DOHH2 (cell line): Measurements from ENCODE around the gene CAV1.

Source experiments
- H3F3A ChIP-seq: fragments of 200-600 bp; sonication (generic), shearing (Covaris generic); 2 replicates; pipeline ENCODE4 v1.6.0; 2016; ENCODE audit warnings: antibody characterized with exemption, mild to moderate bottlenecking; ENCODE audit not compliant: control insufficient read depth, insufficient read depth
- H3K27ac ChIP-seq: fragments of 200-600 bp; sonication (generic); 2 replicates; pipeline ENCODE4 v1.5.1; 2014; ENCODE audit warnings: low read depth, mild to moderate bottlenecking, low read length, moderate library complexity
- H3K27me3 ChIP-seq: fragments of 200-600 bp; sonication (generic); 2 replicates; pipeline ENCODE4 v1.6.1; 2014; ENCODE audit warnings: mild to moderate bottlenecking, low read length, mixed read lengths; ENCODE audit not compliant: control insufficient read depth
- H3K36me3 ChIP-seq: fragments of 200-600 bp; sonication (generic); 2 replicates; pipeline ENCODE4 v1.6.1; 2014; ENCODE audit warnings: mild to moderate bottlenecking, low read length, moderate library complexity, mixed read lengths; ENCODE audit not compliant: control insufficient read depth
- H3K4me1 ChIP-seq: fragments of 200-600 bp; sonication (generic); 2 replicates; pipeline ENCODE4 v1.6.1; 2014; ENCODE audit warnings: mild to moderate bottlenecking, low read length, mixed read lengths; ENCODE audit not compliant: control insufficient read depth
- H3K4me2 ChIP-seq: fragments of 200-600 bp; sonication (generic); 2 replicates; pipeline ENCODE4 v1.6.0; 2014; ENCODE audit warnings: mild to moderate bottlenecking, low read length, moderate library complexity
- H3K4me3 ChIP-seq: fragments of 200-600 bp; sonication (generic); 2 replicates; pipeline ENCODE4 v1.5.1; 2014; ENCODE audit warnings: mild to moderate bottlenecking, low read length, mixed read lengths
- H3K79me2 ChIP-seq: fragments of 200-600 bp; sonication (generic); 2 replicates; pipeline ENCODE4 v1.6.1; 2014; ENCODE audit warnings: mild to moderate bottlenecking, low read length, mixed read lengths; ENCODE audit not compliant: control insufficient read depth
- H3K9me2 ChIP-seq: fragments of 200-600 bp; sonication (generic); replicated peaks from 2 replicates; pipeline ENCODE4 v1.6.1; 2014; ENCODE audit warnings: mild to moderate bottlenecking, low read length, mixed read lengths; ENCODE audit not compliant: control insufficient read depth
- H3K9me3 ChIP-seq: fragments of 200-600 bp; sonication (generic); 2 replicates; pipeline ENCODE4 v1.6.1; 2014; ENCODE audit warnings: antibody characterized with exemption, low read length, mixed read lengths; ENCODE audit not compliant: control insufficient read depth, insufficient read depth
- H4K20me1 ChIP-seq: fragments of 200-600 bp; sonication (generic); 2 replicates; pipeline ENCODE4 v1.6.0; 2014; ENCODE audit warnings: low read depth, mild to moderate bottlenecking, antibody characterized with exemption, low read length, moderate library complexity; ENCODE audit not compliant: control insufficient read depth, insufficient read depth
- EZH2phosphoT487 ChIP-seq: fragments of 200-600 bp; sonication (generic); IDR thresholded peaks from 2 replicates; pipeline ENCODE4 v1.6.1; 2017; ENCODE audit warnings: borderline replicate concordance, mild to moderate bottlenecking, antibody characterized with exemption, low read length, moderate library complexity, mixed read lengths
- TF ChIP-seq, protein P1 (sequence below): fragments of 200-600 bp; sonication (generic); IDR thresholded peaks from one replicate; pipeline ENCODE4 v1.5.1; 2014; ENCODE audit warnings: antibody characterized with exemption, mild to moderate bottlenecking, low read depth, low read length; ENCODE audit not compliant: poor library complexity, severe bottlenecking

The CAV1 gene

DNA sequence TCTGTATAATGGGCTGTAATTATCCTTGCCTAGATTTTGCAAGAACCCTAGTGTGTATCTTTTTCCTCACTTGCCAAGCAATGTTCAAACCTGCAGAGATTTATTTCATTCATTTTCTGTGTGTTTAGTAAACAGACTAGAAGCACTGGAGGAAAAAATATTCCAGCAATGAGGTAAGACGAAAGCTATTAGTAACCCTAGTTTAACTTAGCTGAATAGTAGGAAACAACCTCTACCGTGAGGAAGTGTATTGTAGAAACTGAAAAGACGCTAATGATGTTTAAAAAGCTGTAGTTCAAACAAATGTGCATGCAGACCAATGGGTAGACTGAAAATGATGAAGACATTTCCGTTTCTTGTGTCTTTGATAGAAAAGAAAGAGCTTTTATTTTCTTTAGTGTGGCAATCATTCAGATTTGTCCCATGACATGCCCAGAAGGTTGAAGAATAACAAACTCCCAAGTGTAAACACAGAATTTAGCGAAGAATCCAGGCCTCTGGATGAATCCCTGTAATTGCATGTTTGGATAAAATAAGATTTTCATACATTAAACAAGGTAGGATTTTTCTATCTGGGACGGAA lies 20.7 kb downstream of the CAV1 start:
- H3K9me2 ChIP-seq: no peaks in the 10 kb centered on the region
- H3K4me1 ChIP-seq: no peaks in the 10 kb centered on the region
- no peaks in the 10 kb centered on the region for H3K9me3 ChIP-seq
- H3K36me3 ChIP-seq: no peaks in the 10 kb centered on the region
- no peaks in the 10 kb centered on the region for H4K20me1 ChIP-seq
- no peaks in the 10 kb centered on the region for H3K79me2 ChIP-seq
- H3K4me2 ChIP-seq: no peak overlapping the region
- no peak overlapping the region for H3K4me3 ChIP-seq
- H3K27ac ChIP-seq: no peak overlapping the region
- no peak for TF ChIP-seq EZH2phosphoT487
- TF ChIP-seq, protein P1, sequence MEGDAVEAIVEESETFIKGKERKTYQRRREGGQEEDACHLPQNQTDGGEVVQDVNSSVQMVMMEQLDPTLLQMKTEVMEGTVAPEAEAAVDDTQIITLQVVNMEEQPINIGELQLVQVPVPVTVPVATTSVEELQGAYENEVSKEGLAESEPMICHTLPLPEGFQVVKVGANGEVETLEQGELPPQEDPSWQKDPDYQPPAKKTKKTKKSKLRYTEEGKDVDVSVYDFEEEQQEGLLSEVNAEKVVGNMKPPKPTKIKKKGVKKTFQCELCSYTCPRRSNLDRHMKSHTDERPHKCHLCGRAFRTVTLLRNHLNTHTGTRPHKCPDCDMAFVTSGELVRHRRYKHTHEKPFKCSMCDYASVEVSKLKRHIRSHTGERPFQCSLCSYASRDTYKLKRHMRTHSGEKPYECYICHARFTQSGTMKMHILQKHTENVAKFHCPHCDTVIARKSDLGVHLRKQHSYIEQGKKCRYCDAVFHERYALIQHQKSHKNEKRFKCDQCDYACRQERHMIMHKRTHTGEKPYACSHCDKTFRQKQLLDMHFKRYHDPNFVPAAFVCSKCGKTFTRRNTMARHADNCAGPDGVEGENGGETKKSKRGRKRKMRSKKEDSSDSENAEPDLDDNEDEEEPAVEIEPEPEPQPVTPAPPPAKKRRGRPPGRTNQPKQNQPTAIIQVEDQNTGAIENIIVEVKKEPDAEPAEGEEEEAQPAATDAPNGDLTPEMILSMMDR: no peak
- H3F3A ChIP-seq: no peaks in the 10 kb centered on the region
- peaks cover 3% of the 10 kb centered on the region; the same call in 1 of the 2 replicates for H3K27me3 ChIP-seq

GRCh38 chr7:116546054-116546453 lies 21.2 kb downstream of the CAV1 start:
- Histone ChIP-seq H3K36me3 (no peaks in the 10 kb centered on the region), H4K20me1 (no peaks in the 10 kb centered on the region), H3K4me1 (no peaks in the 10 kb centered on the region), H3K27me3 (peaks cover 3% of the 10 kb centered on the region; the same call in 1 of the 2 replicates), H3K9me2 (no peaks in the 10 kb centered on the region), H3F3A (no peaks in the 10 kb centered on the region), H3K79me2 (no peaks in the 10 kb centered on the region), H3K9me3 (no peaks in the 10 kb centered on the region), H3K4me2 (no peak overlapping the region), H3K27ac (no peak overlapping the region), H3K4me3 (no peak overlapping the region)
- TF ChIP-seq EZH2phosphoT487: no peak
- TF ChIP-seq, protein P1: no peak

- no peaks in the 10 kb centered on the region for H3F3A ChIP-seq
- H3K27me3 ChIP-seq: peaks cover 3% of the 10 kb centered on the region; the same call in 1 of the 2 replicates
- H3K79me2 ChIP-seq: no peaks in the 10 kb centered on the region
- TF ChIP-seq, protein P1: no peak
- TF ChIP-seq EZH2phosphoT487: no peak
- H3K4me3 ChIP-seq: no peak overlapping the region
- H3K9me3 ChIP-seq: no peaks in the 10 kb centered on the region
- no peaks in the 10 kb centered on the region for H3K4me1 ChIP-seq
- no peak overlapping the region for H3K27ac ChIP-seq
- no peaks in the 10 kb centered on the region for H3K36me3 ChIP-seq
- H3K9me2 ChIP-seq: no peaks in the 10 kb centered on the region
- H3K4me2 ChIP-seq: no peak overlapping the region
- H4K20me1 ChIP-seq: no peaks in the 10 kb centered on the region
Measured at GRCh38 chr7:116546916-116547315, 22.1 kb downstream of the CAV1 start.
